Measurements from ENCODE around the gene LCN6.
"Not testable (repeated sequence)": the region's sequence is repeated elsewhere in the genome, so short reads cannot be mapped to it uniquely, and the experiment has no call there.

The LCN6 gene

DNA sequence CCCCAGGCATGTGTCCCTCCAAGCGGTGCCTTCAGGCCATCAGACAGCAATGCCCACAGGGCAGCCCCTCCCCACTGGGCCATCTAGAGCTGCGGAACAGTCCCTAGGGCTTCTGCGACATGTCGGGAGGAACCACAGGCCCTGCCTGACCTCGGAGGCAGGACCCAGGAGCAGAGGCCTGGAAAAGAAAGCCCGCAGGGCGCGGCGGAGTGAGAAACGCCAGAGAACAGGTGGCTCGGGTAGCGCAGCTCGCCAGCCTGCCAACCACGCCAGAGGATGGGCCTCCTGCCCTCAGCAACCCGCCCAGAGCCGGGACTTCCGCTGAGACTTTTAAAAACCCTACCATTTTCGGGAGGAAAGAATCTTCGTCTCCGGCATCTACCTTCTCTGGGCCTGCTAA, 9.0 kb upstream of the LCN6 start:
- H3K4me3 ChIP-seq (ENCODE audit: low read depth, low read length), result no peak overlapping the region
- no peak for DNase-seq (ENCODE audit: low read depth)
- TF ChIP-seq, protein P1, sequence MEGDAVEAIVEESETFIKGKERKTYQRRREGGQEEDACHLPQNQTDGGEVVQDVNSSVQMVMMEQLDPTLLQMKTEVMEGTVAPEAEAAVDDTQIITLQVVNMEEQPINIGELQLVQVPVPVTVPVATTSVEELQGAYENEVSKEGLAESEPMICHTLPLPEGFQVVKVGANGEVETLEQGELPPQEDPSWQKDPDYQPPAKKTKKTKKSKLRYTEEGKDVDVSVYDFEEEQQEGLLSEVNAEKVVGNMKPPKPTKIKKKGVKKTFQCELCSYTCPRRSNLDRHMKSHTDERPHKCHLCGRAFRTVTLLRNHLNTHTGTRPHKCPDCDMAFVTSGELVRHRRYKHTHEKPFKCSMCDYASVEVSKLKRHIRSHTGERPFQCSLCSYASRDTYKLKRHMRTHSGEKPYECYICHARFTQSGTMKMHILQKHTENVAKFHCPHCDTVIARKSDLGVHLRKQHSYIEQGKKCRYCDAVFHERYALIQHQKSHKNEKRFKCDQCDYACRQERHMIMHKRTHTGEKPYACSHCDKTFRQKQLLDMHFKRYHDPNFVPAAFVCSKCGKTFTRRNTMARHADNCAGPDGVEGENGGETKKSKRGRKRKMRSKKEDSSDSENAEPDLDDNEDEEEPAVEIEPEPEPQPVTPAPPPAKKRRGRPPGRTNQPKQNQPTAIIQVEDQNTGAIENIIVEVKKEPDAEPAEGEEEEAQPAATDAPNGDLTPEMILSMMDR (IDR thresholded peaks at IDR 0.05; ENCODE audit: control insufficient read depth, extremely low read depth, insufficient read depth), result no peak

DNA sequence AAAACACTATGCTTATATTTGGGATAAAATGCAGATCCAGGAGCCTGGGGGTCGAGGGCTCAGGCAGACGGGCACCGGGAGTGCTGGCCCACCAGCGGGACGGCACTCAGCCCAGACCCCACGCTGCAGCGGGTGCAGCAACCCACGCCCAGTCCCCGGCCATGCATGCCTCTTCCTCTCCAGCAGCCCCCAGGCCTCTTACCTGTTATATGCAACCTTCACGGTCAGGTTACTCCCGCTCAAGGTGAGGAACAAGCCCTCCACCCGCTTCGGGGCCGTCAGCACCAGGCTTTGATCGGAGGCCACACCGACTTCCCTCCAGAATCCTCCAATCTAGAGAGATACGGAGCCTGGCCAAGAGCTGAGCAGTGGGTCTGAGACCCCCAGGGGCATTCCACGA, 8.5 kb upstream of the LCN6 start:
- TF ChIP-seq, protein P1 (IDR thresholded peaks at IDR 0.05; ENCODE audit: control insufficient read depth, extremely low read depth, insufficient read depth), result no peak
- H3K4me3 ChIP-seq (ENCODE audit: low read depth, low read length), result no peak overlapping the region
- DNase-seq (ENCODE audit: low read depth), result no peak

DNA sequence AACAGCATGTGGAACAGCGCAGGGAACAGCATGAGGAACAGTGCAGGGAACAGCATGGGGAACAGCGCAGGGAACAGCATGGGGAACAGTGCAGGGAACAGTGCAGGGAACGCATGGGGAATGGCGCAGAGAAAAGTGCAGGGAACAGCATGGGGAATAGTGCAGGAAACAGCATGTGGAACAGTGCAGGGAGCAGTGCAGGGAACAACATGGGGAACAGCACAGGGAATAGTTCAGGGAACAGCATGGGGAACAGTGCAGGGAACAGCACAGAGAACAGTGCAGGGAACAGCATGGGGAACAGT, 7.8 kb upstream of the LCN6 start:
- no peak for DNase-seq (ENCODE audit: low read depth)
- no peak overlapping the region for H3K4me3 ChIP-seq (ENCODE audit: low read depth, low read length)
- TF ChIP-seq, protein P1 (IDR thresholded peaks at IDR 0.05; ENCODE audit: control insufficient read depth, extremely low read depth, insufficient read depth), result no peak

DNA sequence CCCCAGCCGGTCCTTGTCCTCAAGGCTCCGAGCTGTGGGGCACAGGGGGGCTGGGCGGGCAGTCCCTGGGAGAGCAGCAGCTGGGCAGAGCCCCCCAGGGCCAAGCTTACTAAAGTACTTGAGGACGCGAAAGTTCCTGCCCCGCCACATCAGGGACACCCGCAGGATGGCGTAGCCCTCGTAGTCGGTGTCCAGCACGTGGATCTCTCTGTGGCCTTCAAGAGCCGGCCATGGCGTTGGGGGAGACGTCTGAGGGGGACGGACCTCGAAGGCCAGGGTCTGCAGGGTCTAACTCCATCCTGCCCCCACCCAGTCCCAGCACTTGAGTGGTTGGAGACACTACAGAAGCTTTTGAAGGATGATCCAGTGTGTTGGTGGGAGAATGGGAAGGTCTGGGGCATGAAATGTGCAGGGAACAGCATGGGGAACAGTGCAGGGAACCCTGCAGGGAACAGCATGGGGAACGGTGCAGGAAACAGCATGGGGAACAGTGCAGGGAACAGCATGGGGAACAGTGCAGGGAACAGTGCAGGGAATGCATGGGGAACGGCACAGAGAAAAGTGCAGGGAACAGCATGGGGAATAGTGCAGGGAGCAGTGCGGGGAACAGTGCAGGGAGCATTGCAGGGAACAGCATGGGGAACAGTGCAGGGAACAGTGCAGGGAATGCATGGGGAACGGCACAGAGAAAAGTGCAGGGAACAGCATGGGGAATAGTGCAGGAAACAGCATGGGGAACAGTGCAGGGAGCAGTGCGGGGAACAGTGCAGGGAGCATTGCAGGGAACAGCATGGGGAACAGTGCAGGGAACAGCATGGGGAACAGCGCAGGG, 7.2 kb upstream of the LCN6 start:
- not testable (repeated sequence) for H3K4me3 ChIP-seq (ENCODE audit: low read depth, low read length); DNase-seq (ENCODE audit: low read depth)

DNA sequence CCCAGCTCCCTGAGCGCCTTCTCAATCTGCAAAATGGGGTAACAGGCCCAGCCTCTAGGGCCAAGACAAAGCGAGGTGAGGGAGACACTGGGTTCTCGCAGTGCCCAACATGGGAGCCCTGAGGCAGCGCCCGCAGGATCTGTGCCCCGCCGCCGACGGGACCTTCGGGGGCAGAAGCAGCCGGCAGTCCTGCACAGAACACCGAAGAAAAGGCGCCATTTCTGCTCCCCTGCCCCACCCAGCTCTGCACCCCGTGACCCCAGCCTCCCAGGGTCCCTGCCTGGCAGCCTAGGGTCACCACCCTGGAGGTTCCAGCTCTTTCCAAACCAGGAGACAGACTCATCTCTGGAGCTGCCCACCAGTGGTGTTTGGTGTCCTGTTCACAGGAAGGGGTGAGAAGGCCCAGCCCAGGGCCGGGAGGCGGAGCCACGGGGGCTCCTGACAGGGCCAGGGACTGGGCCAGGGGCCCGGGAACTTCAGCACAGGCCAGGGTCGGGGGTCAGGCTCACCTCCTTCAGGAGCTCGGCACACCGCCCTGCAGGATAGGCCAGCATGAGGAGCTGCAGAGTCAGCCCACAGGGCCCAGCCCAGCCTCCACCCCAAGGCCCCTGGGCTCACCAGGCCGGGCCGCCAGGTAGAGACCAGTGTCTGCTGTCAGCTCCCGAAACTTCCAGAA, 6.4 kb upstream of the LCN6 start:
- TF ChIP-seq, protein P1 (IDR thresholded peaks at IDR 0.05; ENCODE audit: control insufficient read depth, extremely low read depth, insufficient read depth), result no peak

DNA sequence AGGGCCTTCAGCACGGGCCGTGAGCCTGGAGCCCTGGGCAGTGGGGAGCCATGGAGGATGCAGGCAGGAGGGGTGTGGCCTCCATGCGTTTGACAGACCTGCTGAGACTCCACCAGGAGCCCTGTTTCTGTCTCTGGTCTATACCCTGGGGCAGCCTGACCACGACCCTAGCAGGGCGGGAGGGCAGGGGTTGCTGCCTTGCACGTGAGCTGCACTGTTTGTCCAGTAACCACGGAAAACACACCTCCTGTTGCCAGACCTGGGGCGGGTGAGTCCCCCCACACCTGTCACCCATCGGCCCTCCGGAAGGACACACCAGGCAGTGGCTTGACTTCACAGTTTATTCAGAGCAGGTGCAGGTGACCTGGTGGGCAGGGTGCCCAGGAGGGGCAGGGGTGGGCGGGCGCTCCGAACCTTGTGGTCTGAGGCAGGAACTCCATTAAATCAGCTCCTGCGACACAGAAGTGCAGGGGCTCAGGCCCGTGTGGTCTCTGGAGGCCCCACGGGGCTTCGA, 5.8 kb upstream of the LCN6 start:
- H3K4me3 ChIP-seq (ENCODE audit: low read depth, low read length), result no peak overlapping the region
- no peak for DNase-seq (ENCODE audit: low read depth)
- TF ChIP-seq, protein P1 (IDR thresholded peaks at IDR 0.05; ENCODE audit: control insufficient read depth, extremely low read depth, insufficient read depth), result no peak

More for the DNA sequence above, 6.4 kb upstream of the LCN6 start:
- DNase-seq (ENCODE audit: low read depth), result no peak
- no peak overlapping the region for H3K4me3 ChIP-seq (ENCODE audit: low read depth, low read length)

DNA sequence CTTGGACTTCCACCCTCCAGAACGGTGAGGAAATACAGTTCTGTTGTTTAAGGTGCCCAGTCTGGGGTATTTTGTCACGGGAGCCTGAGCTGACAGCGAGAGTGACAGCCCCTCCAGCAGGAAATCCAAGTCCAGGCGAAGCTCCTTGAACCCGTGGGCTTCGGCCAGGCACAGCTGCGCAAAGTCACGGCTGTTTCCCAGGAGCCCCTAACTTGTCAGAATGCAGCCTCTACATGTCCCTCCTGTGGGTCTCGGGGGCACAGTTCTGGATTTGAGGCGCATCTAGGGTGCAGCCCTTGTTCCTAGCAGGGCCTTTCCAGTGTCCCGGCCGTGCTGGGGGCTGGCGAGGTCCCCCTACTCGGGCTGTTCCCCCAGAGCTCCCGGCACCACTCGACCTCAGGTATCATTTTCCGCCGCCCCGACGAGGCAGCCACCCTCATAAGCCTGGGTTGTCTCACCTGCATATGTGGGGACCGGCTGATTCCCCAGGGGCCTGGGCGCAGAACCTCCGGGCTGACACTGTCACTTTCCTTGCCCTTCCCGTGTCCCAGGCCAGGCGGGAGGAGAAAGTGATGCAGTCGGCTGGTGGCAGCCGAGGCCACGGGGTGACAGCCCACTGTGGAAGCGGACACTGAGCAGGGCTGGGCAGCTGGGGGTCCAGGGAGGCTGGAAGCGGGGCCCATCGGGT, 5.2 kb upstream of the LCN6 start:
- no peak overlapping the region for H3K4me3 ChIP-seq (ENCODE audit: low read depth, low read length)
- DNase-seq (ENCODE audit: low read depth), result no peak
- TF ChIP-seq, protein P1 (IDR thresholded peaks at IDR 0.05; ENCODE audit: control insufficient read depth, extremely low read depth, insufficient read depth), result no peak
